GM19023 (cell line): ENCODE results near the gene C19orf81.

Experiments
- ATAC-seq: cut with Tn5 transposase; IDR thresholded peaks from one replicate; pipeline ENCODE4 v1.9.1; 2021; ENCODE audit warnings: mild to moderate bottlenecking, moderate library complexity; ENCODE audit not compliant: unreplicated experiment

The C19orf81 gene

GRCh38 chr19:50708179-50708879 is 59.1 kb downstream of the C19orf81 start:
- no peak for ATAC-seq
